ENCODE results near the gene FGF14.

Gene FGF14

GRCh38 chr13:102237230-102237629, 164.6 kb downstream of the FGF14 start:
- no peak for DNase-seq

GRCh38 chr13:102236830-102237229, 165.0 kb downstream of the FGF14 start:
- no peak for DNase-seq

GRCh38 chr13:102236341-102236740, 165.5 kb downstream of the FGF14 start:
- no peak for DNase-seq

- no peak for DNase-seq
Observed at GRCh38 chr13:102235689-102236088, 166.2 kb downstream of the FGF14 start.

GRCh38 chr13:102234618-102235017, 167.2 kb downstream of the FGF14 start:
- no peak for DNase-seq

- DNase-seq, result no peak
Observed at GRCh38 chr13:102233566-102234208, 168.2 kb downstream of the FGF14 start.

GRCh38 chr13:102231479-102231878, 170.4 kb downstream of the FGF14 start:
- DNase-seq, result no peak

- no peak for DNase-seq
Observed at GRCh38 chr13:102227741-102228140, 174.1 kb downstream of the FGF14 start.

- no peak for DNase-seq
Observed at GRCh38 chr13:102226591-102226990, 175.3 kb downstream of the FGF14 start.

- DNase-seq, result no peak
Observed at GRCh38 chr13:102225892-102226291, 176.0 kb downstream of the FGF14 start.

GRCh38 chr13:102220681-102221228, 181.1 kb downstream of the FGF14 start:
- no peak for DNase-seq

GRCh38 chr13:102214956-102215355, 186.9 kb downstream of the FGF14 start:
- DNase-seq, result no peak

GRCh38 chr13:102212729-102213128, 189.1 kb downstream of the FGF14 start:
- no peak for DNase-seq

- DNase-seq, result no peak
Observed at GRCh38 chr13:102208347-102208746, 193.5 kb downstream of the FGF14 start.

- no peak for DNase-seq
Observed at GRCh38 chr13:102207680-102208342, 194.0 kb downstream of the FGF14 start.

- no peak for DNase-seq
Observed at GRCh38 chr13:102203718-102204117, 198.1 kb downstream of the FGF14 start.

- DNase-seq, result no peak
Observed at GRCh38 chr13:102198418-102199311, 203.2 kb downstream of the FGF14 start.

GRCh38 chr13:102197193-102197592, 204.7 kb downstream of the FGF14 start:
- no peak for DNase-seq

GRCh38 chr13:102195566-102196462, 206.0 kb downstream of the FGF14 start:
- no peak for DNase-seq

- no peak for DNase-seq
Observed at GRCh38 chr13:102192858-102193257, 209.0 kb downstream of the FGF14 start.

- DNase-seq, result no peak
Observed at GRCh38 chr13:102191951-102192502, 209.8 kb downstream of the FGF14 start.

GRCh38 chr13:102190930-102191329, 210.9 kb downstream of the FGF14 start:
- DNase-seq, result no peak

All from RPMI8226 (cell line).